OCI-M2 (cell line): ENCODE results near the gene SPECC1L.

Experiments used
- DNase-seq: peaks from one replicate; lab custom pipeline; 2025; ENCODE audit not compliant: unreplicated experiment; lab: John Stamatoyannopoulos, UW

Gene SPECC1L

GRCh38 chr22:24358105-24358836 lies 87.6 kb downstream of the SPECC1L start:
- no peak for DNase-seq

GRCh38 chr22:24359452-24360120 lies 89.0 kb downstream of the SPECC1L start:
- no peak for DNase-seq

- DNase-seq, result no peak
Observed at GRCh38 chr22:24361976-24362646, 91.5 kb downstream of the SPECC1L start.

- no peak for DNase-seq
Observed at GRCh38 chr22:24363243-24363642, 92.6 kb downstream of the SPECC1L start.

- DNase-seq, result no peak
Observed at GRCh38 chr22:24366701-24367100, 96.1 kb downstream of the SPECC1L start.

GRCh38 chr22:24367841-24368240 lies 97.2 kb downstream of the SPECC1L start:
- DNase-seq, result no peak

GRCh38 chr22:24370401-24370800 lies 99.8 kb downstream of the SPECC1L start:
- no peak for DNase-seq

- DNase-seq, result no peak
Observed at GRCh38 chr22:24376002-24376401, 105.4 kb downstream of the SPECC1L start.

- no peak for DNase-seq
Observed at GRCh38 chr22:24376586-24376985, 106.0 kb downstream of the SPECC1L start.

- no peak for DNase-seq
Observed at GRCh38 chr22:24379536-24379935, 108.9 kb downstream of the SPECC1L start.

GRCh38 chr22:24380220-24380904 lies 109.7 kb downstream of the SPECC1L start:
- DNase-seq, result no peak

GRCh38 chr22:24380905-24381230 lies 110.2 kb downstream of the SPECC1L start:
- no peak for DNase-seq

GRCh38 chr22:24383061-24383460 lies 112.4 kb downstream of the SPECC1L start:
- no peak for DNase-seq

GRCh38 chr22:24384131-24384530 lies 113.5 kb downstream of the SPECC1L start:
- no peak for DNase-seq

GRCh38 chr22:24386937-24387471 lies 116.4 kb downstream of the SPECC1L start:
- no peak for DNase-seq

GRCh38 chr22:24389680-24390079 lies 119.0 kb downstream of the SPECC1L start:
- no peak for DNase-seq

- no peak for DNase-seq
Observed at GRCh38 chr22:24390156-24390555, 119.5 kb downstream of the SPECC1L start.

GRCh38 chr22:24390576-24390975 lies 119.9 kb downstream of the SPECC1L start:
- DNase-seq, result no peak

GRCh38 chr22:24391836-24392217 lies 121.2 kb downstream of the SPECC1L start:
- no peak for DNase-seq

GRCh38 chr22:24392218-24392931 lies 121.7 kb downstream of the SPECC1L start:
- DNase-seq, result no peak
